Cerebellar cortex (tissue), 1 donor: ENCODE results near the gene ATP6AP1.
"Not testable (repeated sequence)": the region's sequence is repeated elsewhere in the genome, so short reads cannot be mapped to it uniquely, and the experiment has no call there.

Experiments
- DNase-seq: peaks from one replicate; pipeline ENCODE4 v3.0.0-alpha.2; 2015; ENCODE audit warnings: low spot score

Gene ATP6AP1

DNA sequence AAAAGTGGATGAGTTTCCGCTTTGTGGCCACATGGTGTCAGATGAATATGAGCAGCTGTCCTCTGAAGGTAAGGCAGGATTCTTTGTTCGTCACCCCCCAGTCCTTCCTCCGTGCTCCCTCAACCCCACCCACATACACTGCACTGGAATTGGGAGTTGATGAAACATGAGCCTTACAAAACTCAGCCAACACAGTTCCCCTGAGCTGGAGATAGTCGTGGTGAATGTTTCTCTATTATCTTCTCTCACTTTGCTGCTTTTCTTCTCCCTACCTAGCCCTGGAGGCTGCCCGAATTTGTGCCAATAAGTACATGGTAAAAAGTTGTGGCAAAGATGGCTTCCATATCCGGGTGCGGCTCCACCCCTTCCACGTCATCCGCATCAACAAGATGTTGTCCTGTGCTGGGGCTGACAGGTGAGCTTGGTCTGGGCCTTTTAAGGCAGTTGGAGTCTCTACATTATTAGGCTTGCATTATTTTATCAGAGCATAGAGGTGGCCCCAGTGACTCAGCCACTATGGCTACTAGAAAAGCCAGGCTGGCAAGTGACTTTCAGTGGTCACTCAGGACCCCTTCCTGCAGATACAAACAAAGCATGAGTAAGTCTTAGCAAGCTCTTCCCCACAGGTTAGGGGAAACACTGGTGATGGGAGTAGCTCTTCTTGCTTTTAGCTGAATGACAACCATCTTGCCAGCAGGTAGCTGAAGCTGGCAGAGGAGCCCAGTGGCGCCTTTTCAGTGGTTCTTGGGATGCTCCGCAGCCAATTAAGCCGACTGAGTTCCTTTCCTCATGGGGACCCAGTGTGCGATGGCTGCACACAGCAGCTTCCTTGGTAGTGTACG lies 28.7 kb upstream of the ATP6AP1 start:
- DNase-seq = no peak

GRCh38 chrX:154400369-154400817 lies 28.1 kb upstream of the ATP6AP1 start:
- DNase-seq = not testable (repeated sequence)

GRCh38 chrX:154401045-154401799 lies 27.3 kb upstream of the ATP6AP1 start:
- DNase-seq = peak; percentile 56

GRCh38 chrX:154401918-154402621 lies 26.4 kb upstream of the ATP6AP1 start:
- no peak for DNase-seq

DNA sequence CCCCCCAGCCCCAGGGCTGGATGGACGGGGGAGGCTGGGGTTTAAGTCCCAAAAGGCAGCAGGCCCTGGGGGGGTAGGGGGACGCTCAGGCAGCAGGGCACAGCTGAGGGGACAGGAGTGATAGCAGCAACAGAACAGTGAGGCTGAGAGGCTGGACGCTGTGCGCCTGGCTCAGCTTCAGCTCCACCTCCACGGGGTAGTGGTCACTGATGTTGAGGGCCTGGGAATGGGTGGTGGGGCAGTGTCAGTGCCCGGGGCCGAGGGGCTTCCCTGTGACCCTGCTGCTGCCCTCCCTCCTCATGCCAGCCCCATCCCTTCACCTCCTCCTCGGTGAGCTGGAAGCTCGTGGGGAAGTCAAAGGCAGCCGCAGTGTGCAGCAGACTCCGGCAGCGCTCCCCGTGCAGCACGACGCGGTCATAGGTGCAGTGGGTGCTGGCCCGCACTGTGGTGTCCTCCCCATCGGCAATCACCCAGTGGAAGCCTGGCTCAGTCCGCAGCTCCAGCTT lies 25.8 kb upstream of the ATP6AP1 start:
- DNase-seq = no peak

- no peak for DNase-seq
These were observed 25.3 kb upstream of the ATP6AP1 start for GRCh38 chrX:154403192-154403591.

- DNase-seq = no peak
These were observed 24.6 kb upstream of the ATP6AP1 start for GRCh38 chrX:154403858-154404257.

- no peak for DNase-seq
These were observed 23.8 kb upstream of the ATP6AP1 start for GRCh38 chrX:154404625-154405192.

DNA sequence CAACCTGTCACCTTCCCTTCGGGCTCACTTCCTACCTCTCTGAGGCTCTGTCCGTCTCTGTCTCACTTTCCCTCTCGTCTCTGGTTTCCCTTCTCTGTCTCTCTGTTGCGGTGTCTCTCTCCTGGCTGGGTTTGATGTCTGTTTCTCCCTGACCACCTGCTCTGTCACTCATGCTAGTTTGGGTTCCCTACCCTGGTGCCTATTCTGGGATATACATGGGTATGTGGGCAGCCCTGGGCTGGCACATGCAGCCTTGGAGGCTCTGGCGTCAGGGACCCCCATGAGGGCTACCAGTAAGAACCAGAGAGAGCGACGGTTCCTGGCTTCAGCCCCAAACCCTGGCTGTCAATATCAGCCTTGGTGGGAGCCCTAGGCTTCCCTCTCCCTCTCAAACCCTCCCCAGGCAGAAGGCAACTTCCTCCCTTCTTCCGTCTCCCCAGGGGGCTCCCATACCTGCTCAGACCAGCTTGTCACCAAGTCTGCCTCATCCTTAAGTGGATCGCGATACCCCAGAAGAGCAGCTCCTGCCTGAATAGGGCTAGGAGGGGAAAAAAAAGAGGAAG lies 19.7 kb upstream of the ATP6AP1 start:
- no peak for DNase-seq

DNA sequence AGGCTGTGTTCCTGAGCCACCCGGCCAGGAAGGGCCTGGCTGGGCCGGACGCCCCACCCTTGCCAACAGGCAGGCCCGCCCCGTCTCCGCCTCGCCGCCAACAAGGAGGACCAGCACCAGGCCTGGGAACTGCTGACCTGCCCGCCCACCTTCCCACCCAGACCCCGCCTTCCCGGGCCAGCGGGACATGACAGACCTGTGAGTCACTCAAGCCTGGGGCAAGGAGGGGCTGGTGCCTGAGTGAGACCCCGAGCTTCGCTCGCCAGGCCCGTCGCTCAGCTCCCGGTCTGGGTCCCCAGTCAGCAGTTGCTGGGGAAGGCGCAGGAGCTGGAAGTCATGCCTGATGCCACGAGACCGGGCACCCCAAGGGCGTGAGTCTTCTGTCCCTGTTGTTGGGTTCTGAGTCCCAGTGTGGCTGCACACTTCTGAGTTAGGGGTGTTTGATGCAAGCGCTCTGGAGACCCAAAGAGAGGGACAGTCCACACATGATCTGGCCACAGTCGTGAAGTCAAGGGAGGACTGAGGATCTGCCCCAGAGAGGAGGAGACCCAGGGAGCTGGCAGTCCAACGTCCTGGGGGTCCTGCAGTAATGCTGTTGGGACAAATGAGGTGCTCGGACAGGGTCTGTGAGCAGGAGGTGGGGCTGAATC lies 19.1 kb upstream of the ATP6AP1 start, which contains the start of gene DNASE1L1:
TSS of gene DNASE1L1 (minus strand) at position 33 of the 650 bp plus-strand sequence. CDS start 3,686 bp downstream, outside the sequence.
- DNase-seq = peak; percentile 52

DNA sequence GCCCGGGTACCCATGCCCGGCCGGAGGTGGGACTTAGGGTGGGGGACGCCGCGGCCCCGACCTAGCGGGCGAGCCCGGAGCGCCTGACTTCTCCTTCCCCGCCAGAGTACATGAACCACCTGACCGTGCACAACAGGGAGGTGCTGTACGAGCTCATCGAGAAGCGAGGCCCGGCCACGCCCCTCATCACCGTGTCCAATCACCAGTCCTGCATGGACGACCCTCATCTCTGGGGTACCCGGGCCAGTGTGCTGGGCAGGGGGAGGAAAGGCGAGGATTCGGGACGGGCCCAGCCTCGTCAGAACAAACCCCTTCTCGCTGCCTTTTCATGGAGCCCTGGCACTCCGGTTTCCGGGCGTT lies 16.5 kb upstream of the ATP6AP1 start:
- DNase-seq = peak; percentile 60

- no peak for DNase-seq
These were observed 16.0 kb upstream of the ATP6AP1 start for GRCh38 chrX:154412468-154412867.

- no peak for DNase-seq
These were observed 15.3 kb upstream of the ATP6AP1 start for GRCh38 chrX:154413142-154413541.

DNA sequence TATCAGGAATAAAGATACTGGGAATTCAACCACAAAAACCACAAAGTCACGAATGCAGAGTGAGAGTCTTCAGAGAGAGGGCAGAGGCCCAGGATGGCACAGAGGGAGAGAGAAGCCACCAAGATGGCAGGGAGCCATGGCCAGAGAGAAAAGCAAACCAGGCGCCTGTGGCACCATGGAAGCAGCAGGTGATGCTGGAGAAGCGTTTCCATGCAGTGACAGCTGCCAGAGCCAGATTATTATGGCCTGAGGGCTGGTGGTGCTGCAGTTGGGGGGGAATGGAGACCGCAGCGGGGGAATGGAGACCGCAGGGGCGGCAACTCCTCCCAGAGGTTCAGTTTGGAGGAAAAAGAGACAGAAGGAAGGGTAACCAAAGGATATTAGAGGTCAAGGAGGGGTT lies 11.3 kb upstream of the ATP6AP1 start:
- peak; percentile 60 for DNase-seq

GRCh38 chrX:154419189-154419588 lies 9.3 kb upstream of the ATP6AP1 start:
- no peak for DNase-seq

DNA sequence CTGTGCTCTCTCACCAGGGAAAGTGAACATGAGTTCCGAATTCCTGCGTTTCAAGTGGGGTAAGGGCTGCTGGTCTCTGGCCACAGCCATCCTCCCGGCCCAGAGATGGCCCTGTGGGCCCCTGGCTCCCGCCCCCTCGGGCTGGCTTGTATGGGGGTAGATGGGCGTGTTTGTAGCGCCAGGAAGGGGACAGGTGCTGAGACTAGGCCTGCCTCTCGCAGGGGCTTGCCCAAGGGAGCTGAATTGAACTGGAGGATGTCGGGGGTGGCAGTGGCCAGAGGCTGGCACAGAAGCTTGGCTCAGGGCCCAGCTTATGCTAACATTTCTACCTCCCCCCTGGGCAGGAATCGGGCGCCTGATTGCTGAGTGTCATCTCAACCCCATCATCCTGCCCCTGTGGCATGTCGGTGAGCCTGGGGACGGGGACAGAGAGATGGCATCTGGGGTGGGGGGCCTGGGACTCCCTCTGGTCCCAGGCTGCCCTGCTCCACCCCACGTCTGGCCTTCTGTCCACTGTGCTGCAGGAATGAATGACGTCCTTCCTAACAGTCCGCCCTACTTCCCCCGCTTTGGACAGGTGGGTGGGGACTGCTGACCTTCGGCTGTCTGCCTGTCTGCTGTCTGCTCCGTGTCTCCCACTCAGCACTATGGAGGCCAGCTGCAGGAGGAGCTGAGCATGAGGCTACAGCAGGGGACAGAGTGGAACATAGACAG lies 8.6 kb upstream of the ATP6AP1 start:
- no peak for DNase-seq

DNA sequence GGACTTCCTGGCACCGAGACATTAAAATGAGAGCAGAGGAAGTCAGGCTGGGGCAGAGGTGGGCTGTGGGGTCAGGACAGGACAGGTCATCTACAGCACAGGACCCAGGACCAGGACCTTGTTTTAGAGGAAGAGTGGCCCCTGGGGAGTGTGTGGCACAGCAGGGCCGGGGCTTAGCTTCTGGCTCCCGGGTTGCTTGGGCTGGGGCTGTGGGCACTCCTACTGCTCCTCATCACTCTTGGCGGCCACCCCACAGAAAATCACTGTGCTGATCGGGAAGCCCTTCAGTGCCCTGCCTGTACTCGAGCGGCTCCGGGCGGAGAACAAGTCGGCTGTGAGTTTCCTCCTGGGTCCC lies 8.1 kb upstream of the ATP6AP1 start:
- no peak for DNase-seq

- DNase-seq = no peak
These were observed 1.3 kb upstream of the ATP6AP1 start for GRCh38 chrX:154426916-154427770.

DNA sequence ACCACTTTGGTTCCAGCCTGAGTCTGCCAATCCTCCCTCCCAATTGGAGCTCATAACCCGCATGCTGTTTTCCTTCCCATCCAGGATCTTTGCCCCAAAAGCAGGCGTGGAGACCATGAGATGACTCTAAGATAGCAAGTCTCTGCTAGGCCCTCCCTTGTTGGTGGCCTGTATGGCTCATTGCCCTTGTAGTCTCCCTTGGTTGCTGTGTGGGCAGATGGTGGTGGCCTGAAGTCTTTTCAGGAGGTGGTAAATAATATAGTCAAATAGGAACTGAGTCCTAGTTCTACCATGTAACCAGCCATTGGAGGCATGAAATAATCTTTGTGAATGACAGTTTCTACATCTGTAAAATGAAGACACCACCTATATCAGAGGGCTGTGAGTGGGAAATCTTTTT lies 1.2 kb downstream of the ATP6AP1 start:
- DNase-seq = no peak

DNA sequence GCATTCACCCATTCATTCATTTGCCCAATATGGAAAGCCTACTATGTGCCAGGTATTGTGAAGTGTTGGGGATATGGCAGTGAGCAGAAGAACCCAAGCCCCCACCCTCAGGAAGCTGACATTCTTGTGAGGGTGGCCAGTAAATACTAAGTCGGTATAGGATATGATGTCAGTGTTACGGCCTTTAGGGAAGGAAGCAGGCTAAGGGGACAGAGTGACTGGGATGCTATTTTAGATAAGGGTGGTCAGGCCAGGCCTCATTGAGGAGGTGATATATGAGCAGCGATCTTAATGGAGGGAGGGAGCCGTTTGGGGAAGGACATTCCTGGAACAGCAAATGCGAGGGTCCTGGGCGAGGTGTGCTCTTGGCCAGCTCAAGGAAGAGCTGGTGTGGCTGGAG lies 2.0 kb downstream of the ATP6AP1 start:
- no peak for DNase-seq
